Duodenal mucosa (tissue), 2 donors: Measurements from ENCODE around the gene ARPC5L.

ENCODE experiments used
- H3K27ac ChIP-seq: one replicate; pipeline ENCODE4 v1.7.0; 2013; ENCODE audit warnings: low read depth, low read length
- H3K27me3 ChIP-seq, 2 donors: one replicate each; pipeline ENCODE4 v1.7.0; 2013; ENCODE audit warnings: low read length in 2 of 2, control low read depth in 1 of 2; ENCODE audit not compliant: insufficient read depth in 2 of 2, control insufficient read depth in 1 of 2
- H3K36me3 ChIP-seq, 2 donors: one replicate each; pipeline ENCODE4 v1.7.0; 2013; ENCODE audit warnings: low read length in 2 of 2, control low read depth in 1 of 2; ENCODE audit not compliant: insufficient read depth in 2 of 2, control insufficient read depth in 1 of 2
- H3K4me1 ChIP-seq, 2 donors: one replicate each; pipeline ENCODE4 v1.7.0; 2013; ENCODE audit warnings: low read length in 2 of 2, control low read depth in 1 of 2; ENCODE audit not compliant: insufficient read depth in 2 of 2, control insufficient read depth in 1 of 2
- H3K4me3 ChIP-seq, 2 donors: one replicate each; pipeline ENCODE4 v1.7.0; 2013; ENCODE audit warnings: low read length in 2 of 2, low read depth in 1 of 2
- H3K9ac ChIP-seq, 2 donors: one replicate each; pipeline ENCODE4 v1.7.0; 2013; ENCODE audit warnings: low read length in 2 of 2, low read depth in 1 of 2
- H3K9me3 ChIP-seq, 2 donors: one replicate each; pipeline ENCODE4 v1.7.0; 2013; ENCODE audit warnings: low read length in 2 of 2, control low read depth in 1 of 2; ENCODE audit not compliant: control insufficient read depth in 1 of 2

The ARPC5L gene

GRCh38 chr9:124887832-124888231 is 25.9 kb downstream of the ARPC5L start:
- Histone ChIP-seq H3K27ac (no peak overlapping the region), H3K4me1 (no peaks in the 10 kb centered on the region), H3K9me3 (no peaks in the 10 kb centered on the region), H3K27me3 (no peaks in the 10 kb centered on the region), H3K4me3 (no peak overlapping the region), H3K9ac (no peak overlapping the region), H3K36me3 (peaks cover 58 to 70% of the 10 kb centered on the region in 2 donors)

GRCh38 chr9:124889006-124889405 is 27.1 kb downstream of the ARPC5L start:
- Histone ChIP-seq H3K9me3 (no peaks in the 10 kb centered on the region), H3K27me3 (no peaks in the 10 kb centered on the region), H3K4me3 (no peak overlapping the region)

GRCh38 chr9:124890179-124890578 is 28.2 kb downstream of the ARPC5L start:
- no peak overlapping the region for H3K27ac ChIP-seq
- H3K36me3 ChIP-seq, result peaks cover 57 to 78% of the 10 kb centered on the region in 2 donors
- H3K4me3 ChIP-seq, result no peak overlapping the region

More at GRCh38 chr9:124889006-124889405, 27.1 kb downstream of the ARPC5L start:
- Histone ChIP-seq H3K36me3 (peaks cover 61 to 81% of the 10 kb centered on the region in 2 donors), H3K27ac (no peak overlapping the region), H3K4me1 (no peaks in the 10 kb centered on the region), H3K9ac (no peak overlapping the region)

GRCh38 chr9:124894035-124894740 is 32.3 kb downstream of the ARPC5L start:
- peaks cover 38 to 65% of the 10 kb centered on the region in 2 donors for H3K36me3 ChIP-seq
- no peak overlapping the region for H3K9ac ChIP-seq
- H3K4me3 ChIP-seq, result no peak overlapping the region
- H3K9me3 ChIP-seq, result no peaks in the 10 kb centered on the region
- no peak overlapping the region for H3K27ac ChIP-seq
- H3K4me1 ChIP-seq, result no peaks in the 10 kb centered on the region
- H3K27me3 ChIP-seq, result no peaks in the 10 kb centered on the region

More at GRCh38 chr9:124890179-124890578, 28.2 kb downstream of the ARPC5L start:
- no peaks in the 10 kb centered on the region for H3K4me1 ChIP-seq
- no peak overlapping the region for H3K9ac ChIP-seq
- H3K9me3 ChIP-seq, result no peaks in the 10 kb centered on the region
- H3K27me3 ChIP-seq, result no peaks in the 10 kb centered on the region

GRCh38 chr9:124894741-124895170 is 32.8 kb downstream of the ARPC5L start:
- Histone ChIP-seq H3K36me3 (peaks cover 38 to 65% of the 10 kb centered on the region in 2 donors), H3K9me3 (no peaks in the 10 kb centered on the region), H3K27ac (no peak overlapping the region), H3K9ac (no peak overlapping the region), H3K4me3 (no peak overlapping the region), H3K4me1 (no peaks in the 10 kb centered on the region), H3K27me3 (no peaks in the 10 kb centered on the region)

GRCh38 chr9:124897570-124898460 is 35.9 kb downstream of the ARPC5L start:
- H3K4me1 ChIP-seq, result no peaks in the 10 kb centered on the region

GRCh38 chr9:124899845-124900244 is 37.9 kb downstream of the ARPC5L start:
- no peaks in the 10 kb centered on the region for H3K9me3 ChIP-seq
- H3K27ac ChIP-seq, result no peak overlapping the region
- no peak overlapping the region for H3K4me3 ChIP-seq
- no peaks in the 10 kb centered on the region for H3K27me3 ChIP-seq
- no peak overlapping the region for H3K9ac ChIP-seq
- H3K36me3 ChIP-seq, result peaks cover 25 to 45% of the 10 kb centered on the region in 2 donors
- no peaks in the 10 kb centered on the region for H3K4me1 ChIP-seq

More at GRCh38 chr9:124897570-124898460, 35.9 kb downstream of the ARPC5L start:
- Histone ChIP-seq H3K9ac (no peak overlapping the region), H3K36me3 (peaks cover 29 to 59% of the 10 kb centered on the region in 2 donors), H3K27ac (no peak overlapping the region), H3K9me3 (no peaks in the 10 kb centered on the region), H3K4me3 (no peak overlapping the region), H3K27me3 (no peaks in the 10 kb centered on the region)

- Histone ChIP-seq H3K27me3 (no peaks in the 10 kb centered on the region), H3K36me3 (peaks cover 11 to 35% of the 10 kb centered on the region in 2 donors), H3K4me3 (no peak overlapping the region), H3K27ac (no peak overlapping the region), H3K4me1 (peaks cover 0 to 8% of the 10 kb centered on the region in 2 donors), H3K9ac (no peak overlapping the region), H3K9me3 (no peaks in the 10 kb centered on the region)
Measured at GRCh38 chr9:124906966-124907365, 45.0 kb downstream of the ARPC5L start.

- H3K27me3 ChIP-seq, result no peaks in the 10 kb centered on the region
- no peak overlapping the region for H3K4me3 ChIP-seq
- H3K9me3 ChIP-seq, result no peaks in the 10 kb centered on the region
- H3K4me1 ChIP-seq, result peaks cover 0 to 8% of the 10 kb centered on the region in 2 donors
- H3K27ac ChIP-seq, result no peak overlapping the region
- H3K36me3 ChIP-seq, result peaks cover 15 to 35% of the 10 kb centered on the region in 2 donors
- no peak overlapping the region for H3K9ac ChIP-seq
Measured at GRCh38 chr9:124908098-124908497, 46.2 kb downstream of the ARPC5L start.

- H3K4me3 ChIP-seq, result no peak overlapping the region
- no peaks in the 10 kb centered on the region for H3K27me3 ChIP-seq
- no peak overlapping the region for H3K27ac ChIP-seq
- H3K9ac ChIP-seq, result no peak overlapping the region
- H3K36me3 ChIP-seq, result peaks cover 18 to 55% of the 10 kb centered on the region in 2 donors
- H3K9me3 ChIP-seq, result no peaks in the 10 kb centered on the region
- H3K4me1 ChIP-seq, result peaks cover 0 to 8% of the 10 kb centered on the region in 2 donors
Measured at GRCh38 chr9:124911766-124912165, 49.8 kb downstream of the ARPC5L start.
